Stimulated activated CD8-positive, alpha-beta memory T cell treated with anti-CD3 and anti-CD28 coated beads, Interleukin-4, amount 100 ng/mL, for 4 hours (primary cell): ENCODE data around the gene FBXW11.
"Not testable (repeated sequence)": the region's sequence is repeated elsewhere in the genome, so short reads cannot be mapped to it uniquely, and the experiment has no call there.

Source experiments
- DNase-seq, 2 donors: peaks; one replicate each; pipeline ENCODE4 v3.0.0-alpha.2; 2020; ENCODE audit warnings: low read depth in 2 of 2, low spot score in 1 of 2

The FBXW11 gene

GRCh38 chr5:171986772-171987171 lies 19.7 kb downstream of the FBXW11 start:
- DNase-seq, result no peak

DNA sequence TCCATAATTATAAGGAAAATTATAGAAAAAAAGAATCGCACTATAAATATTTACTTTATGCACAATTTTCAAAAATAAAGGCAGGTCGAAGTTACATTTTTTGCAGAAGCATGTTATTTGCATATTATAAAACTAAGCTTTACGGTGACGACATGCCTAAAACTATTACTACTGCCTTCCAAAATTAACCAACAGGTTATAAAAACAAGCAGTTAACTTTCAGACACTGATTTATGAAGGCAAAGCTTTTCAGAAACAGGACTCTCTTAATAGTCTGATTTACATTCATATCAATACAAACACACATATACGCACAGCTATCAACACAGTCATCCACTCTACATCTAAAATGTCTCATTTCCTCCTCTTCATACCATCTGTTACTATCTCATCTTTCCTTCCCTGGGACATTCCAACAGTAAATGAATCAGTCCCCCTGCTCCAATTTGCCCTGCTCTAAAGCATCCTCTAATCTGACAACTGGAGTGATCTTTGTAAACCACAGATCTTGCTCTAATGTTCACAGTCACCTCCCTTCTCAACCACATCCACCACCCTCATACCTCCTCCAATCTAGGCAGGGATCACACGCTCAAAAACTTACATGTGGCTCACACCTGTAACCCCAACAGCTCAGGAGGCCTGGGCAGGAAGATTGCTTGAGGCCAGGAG lies 21.6 kb downstream of the FBXW11 start:
- no peak for DNase-seq

GRCh38 chr5:171981847-171982246 lies 24.6 kb downstream of the FBXW11 start:
- DNase-seq, result no peak

DNA sequence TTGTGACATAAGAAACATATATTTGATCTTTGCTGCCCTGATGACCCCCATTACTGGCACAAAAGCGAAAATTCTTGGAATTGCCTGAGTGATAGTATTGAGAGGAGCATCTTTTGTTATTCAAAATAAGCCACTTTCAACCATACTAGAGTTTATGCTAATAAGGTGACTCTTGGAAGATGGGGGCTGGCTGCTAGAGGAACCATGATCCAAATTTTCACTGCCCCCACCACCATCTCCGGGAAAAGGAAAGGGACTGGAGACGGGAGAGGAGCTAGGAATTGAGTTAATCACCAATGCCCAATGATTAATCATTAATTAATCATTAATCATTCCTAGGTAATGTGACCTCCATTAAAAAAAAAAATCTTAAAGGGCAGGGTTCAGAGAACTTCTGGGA lies 25.6 kb downstream of the FBXW11 start:
- no peak for DNase-seq

DNA sequence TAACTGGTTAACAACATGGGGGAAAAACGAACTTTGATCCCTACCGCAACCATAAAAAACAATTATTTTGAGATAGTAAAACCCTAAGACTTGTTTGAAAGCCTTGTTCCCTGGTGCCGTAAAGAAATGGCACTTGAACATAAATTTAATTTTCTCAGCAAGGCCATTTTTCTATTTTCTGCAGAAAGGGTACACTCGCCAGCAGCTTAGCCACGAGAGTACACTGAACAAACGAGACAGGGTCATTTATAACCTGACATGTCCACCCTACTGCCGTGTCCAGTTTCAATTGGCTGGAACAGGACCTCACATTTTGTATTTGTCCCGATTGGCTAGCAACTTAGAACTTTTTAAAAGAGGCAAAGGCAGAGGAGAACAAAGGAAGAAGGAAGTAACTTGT lies 26.8 kb downstream of the FBXW11 start:
- DNase-seq, result no peak

DNA sequence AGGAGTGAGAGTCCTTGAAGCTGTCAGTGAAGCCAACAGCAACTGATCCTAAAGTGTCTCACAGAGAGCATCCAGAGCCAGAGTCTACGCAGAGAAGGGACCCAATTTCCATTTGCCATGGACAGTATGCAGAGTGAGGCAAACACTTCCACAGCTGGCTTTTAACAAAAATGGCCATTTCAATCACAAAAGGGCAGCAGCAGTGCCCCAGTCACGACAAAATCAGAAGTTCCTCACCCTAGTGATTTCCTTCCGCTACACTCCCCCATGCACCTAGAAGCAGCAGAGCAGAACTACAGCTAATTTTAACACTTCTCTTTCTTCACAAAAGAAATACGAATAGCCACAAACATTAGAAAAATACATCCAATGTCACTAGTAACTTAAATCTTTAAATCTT lies 27.9 kb downstream of the FBXW11 start:
- no peak for DNase-seq

GRCh38 chr5:171978016-171978415 lies 28.4 kb downstream of the FBXW11 start:
- no peak for DNase-seq

DNA sequence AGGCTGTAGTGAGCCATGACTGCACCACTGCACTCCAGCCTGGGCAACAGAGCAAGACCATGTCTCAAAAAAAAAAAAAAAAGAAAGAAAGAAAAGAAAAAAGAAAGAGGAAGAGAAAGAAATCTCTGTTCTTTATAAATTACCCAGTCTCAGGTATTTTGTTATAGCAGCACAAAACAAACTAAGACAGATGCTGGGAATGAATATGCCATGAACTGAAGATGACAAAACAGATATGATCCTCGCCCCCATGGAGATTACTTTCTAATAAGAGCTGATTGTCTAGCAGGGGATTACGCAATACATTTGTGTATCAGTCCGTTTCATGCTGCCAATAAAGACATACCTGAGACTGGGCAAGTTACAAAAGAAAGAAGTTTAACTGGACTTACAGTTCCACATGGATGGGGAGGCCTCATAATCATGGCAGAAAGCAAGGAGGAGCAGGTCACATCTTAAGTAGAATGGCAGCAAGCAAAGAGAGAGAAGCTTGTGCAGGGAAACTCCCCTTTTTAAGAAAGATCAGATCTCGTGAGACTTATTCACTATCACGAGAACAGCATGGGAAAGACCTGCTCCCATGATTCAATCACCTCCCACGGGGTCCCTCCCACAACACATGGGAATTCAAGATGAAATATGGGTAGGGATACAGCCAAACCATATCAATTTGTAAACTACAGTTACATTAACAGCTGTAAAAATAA lies 29.0 kb downstream of the FBXW11 start:
- DNase-seq, result not testable (repeated sequence)

- no peak for DNase-seq
Observed at GRCh38 chr5:171975877-171976667, 30.4 kb downstream of the FBXW11 start.

GRCh38 chr5:171975262-171975876 lies 31.1 kb downstream of the FBXW11 start:
- no peak for DNase-seq

DNA sequence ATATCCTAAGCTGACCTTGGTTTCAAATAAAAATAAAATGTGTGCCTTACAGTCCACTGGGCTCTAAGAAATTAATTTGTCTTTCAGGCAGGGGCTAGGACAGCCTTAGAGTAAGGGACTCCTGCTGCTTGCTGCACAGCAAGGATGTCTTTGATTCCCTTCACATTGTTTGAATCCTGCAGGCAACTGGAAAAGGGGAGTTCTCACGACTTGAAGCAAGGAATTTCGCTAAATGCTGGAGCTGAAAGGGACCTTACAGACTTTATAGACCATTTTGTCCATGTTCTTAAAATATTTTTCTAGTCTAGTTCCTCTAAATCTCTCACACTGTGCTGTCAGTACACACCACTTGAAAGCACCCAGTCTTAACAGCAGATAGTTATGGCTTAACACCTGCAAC lies 35.6 kb downstream of the FBXW11 start:
- no peak for DNase-seq

DNA sequence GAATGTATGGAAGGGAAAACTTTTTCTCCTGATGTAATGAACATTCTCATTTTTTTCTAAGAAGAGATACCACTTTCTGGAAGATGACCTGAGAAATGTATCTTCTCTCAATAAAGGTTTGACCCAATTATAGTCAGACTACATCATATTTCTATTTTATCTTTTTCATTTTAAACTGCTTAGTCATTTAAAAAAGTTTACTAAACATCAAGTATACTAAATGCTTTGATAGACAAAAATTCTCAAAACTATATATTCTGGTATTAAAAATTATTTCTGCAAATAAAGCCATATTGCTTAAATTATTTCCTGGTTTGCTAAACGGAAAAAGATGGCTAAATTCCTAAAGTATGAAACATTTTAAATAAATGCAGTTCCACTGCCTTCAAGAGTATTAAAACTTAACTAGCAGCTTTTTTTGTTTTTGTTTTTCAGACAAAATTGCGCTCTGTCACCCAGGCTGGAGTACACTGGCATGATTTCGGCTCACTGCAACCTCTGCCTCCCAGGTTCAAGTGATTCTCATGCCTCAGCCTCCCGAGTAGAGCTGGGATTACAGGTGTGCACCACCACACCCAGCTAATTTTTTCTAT lies 37.1 kb downstream of the FBXW11 start:
- no peak for DNase-seq

DNA sequence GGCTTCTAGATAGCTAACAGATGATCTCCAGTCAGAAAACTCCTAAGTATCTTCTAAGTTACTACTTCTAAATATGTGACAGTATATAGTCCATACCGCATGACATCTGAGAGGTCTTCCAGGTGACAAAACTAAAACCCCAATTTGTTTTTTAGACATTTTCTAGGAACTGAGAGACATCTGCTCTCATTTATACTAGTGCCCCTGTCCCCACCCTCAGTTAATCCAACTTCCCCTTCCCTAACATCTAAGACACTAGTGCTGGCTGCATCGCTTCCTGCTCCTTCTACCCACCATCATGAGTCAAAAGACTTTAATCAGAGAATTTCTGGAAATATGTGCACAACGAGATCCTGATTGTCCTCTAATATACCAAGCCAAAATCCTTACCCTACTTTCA lies 37.9 kb downstream of the FBXW11 start:
- DNase-seq, result no peak

DNA sequence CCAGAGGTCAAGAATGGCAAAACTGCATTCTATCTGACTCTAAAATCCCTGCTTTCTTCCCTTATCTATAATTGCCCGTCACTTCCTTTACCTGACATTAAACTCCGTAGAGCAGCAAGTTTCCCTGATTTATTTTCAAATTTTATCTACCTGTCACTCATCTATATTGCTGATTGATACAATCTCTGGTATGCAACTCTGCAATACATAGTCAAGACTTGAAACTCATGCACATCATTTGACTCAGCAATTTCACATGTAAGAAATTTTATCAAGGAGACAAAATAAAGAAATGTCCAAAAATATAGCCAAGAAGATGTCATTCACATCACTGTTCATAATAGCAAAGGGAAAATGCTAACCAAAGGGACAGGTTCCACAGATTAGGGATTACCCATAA lies 39.5 kb downstream of the FBXW11 start:
- no peak for DNase-seq

GRCh38 chr5:171966270-171966669 lies 40.2 kb downstream of the FBXW11 start:
- no peak for DNase-seq

- no peak for DNase-seq
Observed at GRCh38 chr5:171965745-171966144, 40.7 kb downstream of the FBXW11 start.

GRCh38 chr5:171963416-171963815 lies 43.0 kb downstream of the FBXW11 start:
- no peak for DNase-seq

GRCh38 chr5:171961117-171961516 lies 45.3 kb downstream of the FBXW11 start:
- no peak for DNase-seq

DNA sequence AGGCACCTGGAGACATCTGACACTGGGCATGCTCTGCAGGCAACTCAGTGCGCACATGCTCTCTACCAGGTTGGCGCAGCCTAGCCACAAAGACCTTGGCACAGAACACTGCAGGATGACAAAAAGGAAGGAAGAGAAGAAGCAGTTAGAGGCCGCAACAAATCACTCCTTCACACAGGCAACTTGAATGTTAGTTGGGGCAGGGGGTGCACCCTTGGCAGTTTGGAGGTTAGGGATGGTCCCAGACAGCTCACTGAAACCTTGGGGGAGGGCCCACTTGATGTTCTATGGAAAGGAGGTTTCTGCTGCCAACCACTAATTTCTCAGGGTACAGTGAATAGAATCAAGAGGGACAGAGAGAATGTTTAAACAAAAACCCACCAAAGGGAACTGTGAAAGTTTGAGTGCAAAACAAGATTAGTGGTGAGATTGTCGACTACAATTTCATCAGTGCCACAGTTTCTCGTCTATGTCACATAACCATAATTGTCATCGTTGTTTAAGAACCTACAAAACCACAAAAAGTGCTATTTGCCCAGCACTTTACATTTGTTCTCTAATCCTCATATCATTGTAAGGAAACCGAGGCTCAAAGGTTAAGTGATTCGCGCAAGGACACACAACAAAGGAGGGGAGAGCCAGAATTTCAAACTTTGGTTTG lies 48.7 kb downstream of the FBXW11 start:
- no peak for DNase-seq

DNA sequence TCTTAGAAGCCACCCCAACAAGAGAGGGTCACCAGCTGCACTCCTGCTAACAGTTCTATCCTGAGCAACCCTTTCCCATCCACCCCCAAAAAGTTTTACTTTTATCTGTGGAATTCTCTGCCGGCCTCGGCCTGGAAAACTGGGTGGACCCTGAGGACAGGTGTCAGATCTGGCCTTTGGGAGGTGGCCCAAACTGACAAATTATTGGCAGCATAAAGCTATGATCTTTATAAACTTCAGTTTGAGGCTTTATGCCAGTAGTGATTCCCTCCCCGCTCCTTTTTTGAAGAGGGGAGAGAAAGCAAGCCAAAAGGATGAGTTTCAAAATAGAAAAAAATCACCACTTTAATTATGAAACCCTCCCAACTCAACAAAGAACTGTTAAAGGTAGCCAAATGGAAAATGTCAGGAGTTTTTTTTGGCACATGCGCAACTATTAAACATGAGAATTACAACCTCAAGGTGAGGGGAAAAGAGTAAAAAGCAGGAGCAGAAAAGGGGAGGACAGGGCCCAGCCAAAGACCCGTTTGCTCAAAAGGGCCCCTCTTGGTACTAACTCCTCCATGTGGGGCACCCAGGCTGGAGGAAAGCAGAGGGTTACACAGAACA lies 49.4 kb downstream of the FBXW11 start:
- DNase-seq, result no peak
